Activated naive CD8-positive, alpha-beta T cell treated with anti-CD3 and anti-CD28 coated beads, Interleukin-2, amount 10 ng/mL, durations not matched to agents 7 days and 5 days (primary cell): ENCODE results near the gene CARHSP1. TPM values are rescaled to one million over a fixed set of nuclear protein-coding genes. Genes with fewer than 3 reads are reported as not detected.
A peak's percentile ranks its signal among the peaks of the same experiment; 100 is the strongest.
"Not testable (repeated sequence)": the region's sequence is repeated elsewhere in the genome, so short reads cannot be mapped to it uniquely, and the experiment has no call there.

Source experiments
- ATAC-seq: fragments of 150-1000 bp; cut with Tn5 transposase; one replicate; pipeline ENCODE4 v1.10.0; 2021; ENCODE audit warnings: low read depth, moderate library complexity
- POLR2A ChIA-PET: fragments of 350-600 bp; sonication (Branson Sonifier 250); formaldehyde crosslinking; loops from one replicate; lab custom pipeline; 2021; ENCODE audit warnings: antibody characterized with exemption; lab: Charles Lee
- DNase-seq: peaks from one replicate; pipeline ENCODE4 v3.0.0; 2021
- H3K27ac Mint-ChIP-seq: one replicate; pipeline ENCODE4 v1.8.0; 2022; ENCODE audit warnings: mild to moderate bottlenecking, mixed read lengths
- H3K27me3 Mint-ChIP-seq: one replicate; pipeline ENCODE4 v1.8.0; 2022; ENCODE audit warnings: mild to moderate bottlenecking, moderate library complexity, mixed read lengths
- H3K36me3 Mint-ChIP-seq: one replicate; pipeline ENCODE4 v1.8.0; 2021; ENCODE audit warnings: mild to moderate bottlenecking, mixed read lengths
- H3K4me1 Mint-ChIP-seq: one replicate; pipeline ENCODE4 v1.8.0; 2021; ENCODE audit warnings: mixed read lengths
- H3K4me3 Mint-ChIP-seq: one replicate; pipeline ENCODE4 v1.8.0; 2022; ENCODE audit warnings: mild to moderate bottlenecking, moderate library complexity, mixed read lengths
- H3K9me3 Mint-ChIP-seq: one replicate; pipeline ENCODE4 v1.8.0; 2021; ENCODE audit warnings: mixed read lengths
- total RNA-seq, 2 experiments: library from RNA; stranded (reverse); gene quantifications; one replicate each; pipeline ENCODE4 v1.2.3, GENCODE V29; 2021

CARHSP1 gene
- total RNA-seq: 100 to 1,000 TPM; 157 to 173 TPM

DNA sequence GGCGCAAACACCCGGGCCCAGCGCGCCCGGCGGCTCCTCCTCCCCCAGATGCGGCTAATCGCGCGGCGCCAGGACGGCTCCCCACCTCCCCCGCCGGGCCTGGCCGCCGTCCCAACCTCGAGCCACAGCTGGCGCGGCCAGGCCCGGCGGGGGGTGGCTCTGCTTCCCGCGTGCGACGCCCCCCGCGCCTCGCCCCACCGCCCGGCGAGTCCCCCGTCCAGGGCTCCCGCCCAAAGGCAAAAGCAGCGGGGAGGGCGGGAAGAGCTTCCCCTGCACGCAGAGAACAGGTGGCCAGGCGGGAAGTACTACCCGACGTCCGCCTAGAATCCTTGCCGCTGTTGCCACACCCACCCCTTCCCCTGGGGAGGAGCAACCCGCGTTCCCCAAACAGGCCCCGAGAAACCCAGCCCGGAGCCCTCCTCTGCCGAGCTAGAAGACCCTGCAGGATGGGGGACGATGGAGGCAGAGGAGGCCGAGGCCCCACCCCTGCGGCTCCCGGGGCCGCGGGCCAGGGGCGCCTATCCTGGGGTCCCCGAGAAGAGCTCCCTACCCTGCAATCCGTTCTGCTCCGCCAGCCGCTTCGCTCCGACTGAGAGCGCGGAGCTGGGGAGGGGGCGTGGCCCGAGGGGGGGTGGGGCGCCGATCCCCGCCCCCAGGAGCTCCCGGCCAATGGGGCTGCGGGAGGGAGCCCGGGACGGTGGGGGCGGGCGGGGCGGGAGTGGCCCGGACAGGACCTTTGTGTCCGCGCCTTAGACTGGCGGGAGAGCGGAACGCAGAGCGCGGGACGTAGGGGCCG is at the start of gene CARHSP1:
CARHSP1 (minus strand) TSS at position 591 of the 796 bp plus-strand sequence. CDS start 9,678 bp downstream, outside the sequence.
- Mint-ChIP-seq H3K27me3 (no peaks in the 10 kb centered on the region), H3K36me3 (peaks cover 17% of the 10 kb centered on the region), H3K9me3 (no peaks in the 10 kb centered on the region), H3K4me1 (peaks cover 40% of the 10 kb centered on the region), H3K4me3 (peak within 1 kb of the TSS; percentile 96), H3K27ac (peak within 1 kb of the TSS; percentile 97)
- DNase-seq (peak; percentile 89), ATAC-seq (peak; percentile 76)
- POLR2A ChIA-PET: interaction anchor here (0.7 to 3.5 kb wide), 21 partner anchors 10 to 266 kb away, joined by 3 to 44 read pairs (median 6); partner anchors contain the start of genes HAPSTR1, LITAFD, PMM2 and TMEM186

DNA sequence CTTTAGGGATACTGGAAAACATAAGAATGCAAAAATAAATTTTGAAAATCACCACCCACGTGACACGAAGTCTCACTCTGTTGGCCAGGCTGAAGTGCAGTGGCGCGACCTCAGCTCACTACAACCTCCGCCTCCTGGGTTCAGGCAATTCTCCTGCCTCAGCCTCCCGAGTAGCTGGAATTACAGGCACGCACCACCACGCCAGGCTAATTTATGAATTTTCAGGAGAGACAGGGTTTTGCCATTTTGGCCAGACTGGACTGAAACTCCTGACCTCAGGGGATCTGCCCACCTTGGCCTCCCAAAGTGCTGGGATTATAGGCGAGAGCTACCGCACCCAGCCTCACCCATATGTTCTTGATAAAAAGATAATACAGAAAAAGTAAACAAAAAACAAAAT is 48.5 kb upstream of the CARHSP1 start:
- H3K4me1 Mint-ChIP-seq: peaks cover 59% of the 10 kb centered on the region
- not testable (repeated sequence) for H3K4me3 Mint-ChIP-seq, H3K27ac Mint-ChIP-seq

DNA sequence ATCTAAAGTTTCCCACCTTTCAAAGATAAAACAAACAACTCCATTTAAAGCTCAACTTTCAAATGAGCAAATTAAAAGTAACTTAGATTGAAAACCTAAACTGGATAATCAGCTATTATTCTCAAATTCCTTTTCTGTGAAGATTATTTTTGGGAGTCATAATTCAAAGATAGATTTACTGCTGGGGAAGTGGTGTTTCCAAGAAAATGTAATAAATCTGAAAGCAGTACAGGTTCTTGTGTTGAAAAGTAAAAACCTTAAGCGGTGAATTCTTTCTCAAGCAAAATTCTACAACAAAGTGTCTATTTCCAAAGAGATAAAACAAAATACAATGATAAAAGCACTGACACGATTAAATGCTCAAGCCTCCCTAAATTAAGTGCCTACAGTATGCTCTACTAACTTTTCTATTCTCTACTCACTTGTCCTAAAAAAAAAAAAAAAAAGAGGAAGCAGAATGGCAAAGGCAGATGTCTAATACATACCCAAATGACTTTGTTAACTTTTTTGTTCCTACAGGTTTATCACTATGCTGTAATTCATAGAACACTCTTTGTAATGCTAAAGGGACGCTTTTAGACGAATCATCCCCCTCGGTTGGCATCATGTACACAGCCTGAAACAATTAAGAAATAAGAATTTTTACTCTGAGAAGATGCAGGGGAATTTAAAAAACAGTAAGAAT is 47.9 kb upstream of the CARHSP1 start:
- Mint-ChIP-seq H3K4me3 (no peak overlapping the region), H3K27ac (peak overlapping the region; percentile 32), H3K27me3 (no peaks in the 10 kb centered on the region), H3K36me3 (peaks cover 51% of the 10 kb centered on the region), H3K9me3 (no peaks in the 10 kb centered on the region), H3K4me1 (peaks cover 61% of the 10 kb centered on the region)
- no peak for ATAC-seq
- DNase-seq: no peak
- POLR2A ChIA-PET: no interaction called here

More for the DNA sequence above, 48.5 kb upstream of the CARHSP1 start:
- H3K27me3 Mint-ChIP-seq, POLR2A ChIA-PET, DNase-seq, ATAC-seq, H3K9me3 Mint-ChIP-seq: not testable (repeated sequence)
- peaks cover 51% of the 10 kb centered on the region for H3K36me3 Mint-ChIP-seq

DNA sequence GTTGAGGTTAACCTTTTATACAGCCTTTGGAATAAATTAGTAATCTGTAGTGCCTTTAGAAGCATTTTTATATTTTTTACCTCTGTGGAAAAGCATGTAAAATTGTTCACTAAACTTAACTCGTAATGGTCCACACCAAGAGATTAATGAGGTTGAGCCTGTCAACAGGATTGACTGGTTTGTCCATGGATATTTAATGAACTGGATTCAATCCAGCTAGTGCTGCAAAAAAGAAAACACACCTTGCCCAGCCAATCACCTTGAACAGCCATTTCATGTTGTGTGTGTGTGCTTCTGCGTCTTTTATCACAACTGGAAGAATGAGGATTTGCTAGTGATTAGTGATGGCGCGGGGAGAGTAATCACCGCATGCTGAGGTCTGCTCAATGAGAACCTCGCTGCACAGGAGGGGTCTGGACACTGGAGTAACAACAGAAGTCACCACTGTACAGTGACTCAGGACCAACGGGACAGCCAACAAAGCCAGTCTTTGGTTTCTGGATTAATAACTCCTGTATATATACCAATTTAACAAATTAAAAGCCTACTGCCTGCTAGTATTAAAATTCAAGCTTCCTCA is 47.0 kb upstream of the CARHSP1 start:
- no peak for DNase-seq
- no peaks in the 10 kb centered on the region for H3K9me3 Mint-ChIP-seq
- no peak overlapping the region for H3K4me3 Mint-ChIP-seq
- POLR2A ChIA-PET: no interaction called here
- no peak for ATAC-seq
- H3K27me3 Mint-ChIP-seq: no peaks in the 10 kb centered on the region
- peaks cover 46% of the 10 kb centered on the region for H3K36me3 Mint-ChIP-seq
- no peak overlapping the region for H3K27ac Mint-ChIP-seq
- H3K4me1 Mint-ChIP-seq: peaks cover 62% of the 10 kb centered on the region

DNA sequence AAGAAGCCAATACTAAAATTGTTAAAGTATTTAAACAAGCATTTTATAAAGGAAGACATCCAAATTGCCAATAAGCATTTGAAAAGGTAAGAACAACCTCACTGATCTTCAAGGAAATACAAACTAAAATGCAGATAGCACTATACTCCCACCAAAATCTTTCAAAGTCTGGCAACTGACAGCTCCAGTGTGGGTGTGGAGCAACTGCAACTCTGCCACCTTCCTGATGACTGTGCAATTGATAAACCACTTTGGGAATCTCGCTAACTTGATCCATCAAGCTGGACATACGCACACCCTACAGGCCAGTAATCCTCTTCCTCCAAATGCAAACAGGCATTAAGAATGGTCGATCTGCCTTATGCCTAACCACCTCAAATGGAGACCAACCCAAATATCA is 45.3 kb upstream of the CARHSP1 start:
- POLR2A ChIA-PET: interaction anchor here (0.7 kb wide), 1 partner anchor 236 kb away, joined by 3 read pairs; no protein-coding TSS in a partner anchor
- no peak overlapping the region for H3K27ac Mint-ChIP-seq
- H3K9me3 Mint-ChIP-seq: no peaks in the 10 kb centered on the region

DNA sequence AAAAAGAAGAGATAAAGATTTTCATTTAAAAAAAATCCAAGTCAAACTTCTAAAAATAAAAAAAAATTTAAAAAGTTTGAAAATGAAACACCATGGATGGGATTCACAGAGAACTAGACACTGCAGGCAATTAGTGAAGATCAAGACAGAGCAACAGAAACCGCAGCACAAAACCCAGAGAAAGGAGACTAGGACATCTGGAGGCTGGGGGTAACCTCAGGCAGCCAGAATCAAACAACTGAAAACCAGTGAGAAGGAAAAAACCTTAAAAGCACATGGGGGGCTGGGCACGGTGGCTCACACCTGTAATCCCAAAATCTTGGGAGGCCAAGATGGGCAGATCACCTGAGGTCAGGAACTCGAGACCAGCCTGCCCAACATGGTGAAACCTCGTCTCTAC is 44.0 kb upstream of the CARHSP1 start:
- Mint-ChIP-seq H3K4me1 (peaks cover 53% of the 10 kb centered on the region), H3K27me3 (no peaks in the 10 kb centered on the region), H3K4me3 (no peak overlapping the region), H3K27ac (no peak overlapping the region), H3K36me3 (peaks cover 41% of the 10 kb centered on the region), H3K9me3 (no peaks in the 10 kb centered on the region)
- ATAC-seq: no peak
- POLR2A ChIA-PET: no interaction called here
- DNase-seq: no peak

More for the DNA sequence above, 45.3 kb upstream of the CARHSP1 start:
- ATAC-seq: no peak
- H3K4me3 Mint-ChIP-seq: no peak overlapping the region
- no peak for DNase-seq
- H3K27me3 Mint-ChIP-seq: no peaks in the 10 kb centered on the region
- H3K4me1 Mint-ChIP-seq: peaks cover 52% of the 10 kb centered on the region
- H3K36me3 Mint-ChIP-seq: peaks cover 44% of the 10 kb centered on the region

DNA sequence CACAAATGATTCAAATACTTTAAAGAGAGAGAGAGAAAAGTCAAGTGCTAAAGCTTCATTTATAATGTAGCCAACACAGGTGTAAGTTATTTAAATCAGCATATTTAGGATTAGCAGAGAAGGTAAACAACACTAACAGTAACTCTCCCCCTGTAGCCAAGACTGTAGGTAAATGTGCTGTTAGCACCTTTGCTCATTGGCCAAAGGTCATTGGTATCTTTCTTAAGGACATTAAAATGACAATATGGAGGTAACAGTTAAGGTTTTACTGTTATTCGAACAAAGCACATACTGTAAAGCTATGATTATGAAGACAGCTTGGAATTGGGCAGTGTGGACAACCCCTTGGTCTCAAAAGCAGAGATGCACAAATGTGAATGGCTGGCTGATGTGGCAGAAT is 42.0 kb upstream of the CARHSP1 start:
- Mint-ChIP-seq H3K36me3 (peaks cover 30% of the 10 kb centered on the region), H3K4me3 (no peak overlapping the region), H3K27me3 (no peaks in the 10 kb centered on the region), H3K9me3 (no peaks in the 10 kb centered on the region), H3K27ac (no peak overlapping the region), H3K4me1 (peaks cover 43% of the 10 kb centered on the region)
- DNase-seq (no peak), ATAC-seq (no peak)
- POLR2A ChIA-PET: no interaction called here

DNA sequence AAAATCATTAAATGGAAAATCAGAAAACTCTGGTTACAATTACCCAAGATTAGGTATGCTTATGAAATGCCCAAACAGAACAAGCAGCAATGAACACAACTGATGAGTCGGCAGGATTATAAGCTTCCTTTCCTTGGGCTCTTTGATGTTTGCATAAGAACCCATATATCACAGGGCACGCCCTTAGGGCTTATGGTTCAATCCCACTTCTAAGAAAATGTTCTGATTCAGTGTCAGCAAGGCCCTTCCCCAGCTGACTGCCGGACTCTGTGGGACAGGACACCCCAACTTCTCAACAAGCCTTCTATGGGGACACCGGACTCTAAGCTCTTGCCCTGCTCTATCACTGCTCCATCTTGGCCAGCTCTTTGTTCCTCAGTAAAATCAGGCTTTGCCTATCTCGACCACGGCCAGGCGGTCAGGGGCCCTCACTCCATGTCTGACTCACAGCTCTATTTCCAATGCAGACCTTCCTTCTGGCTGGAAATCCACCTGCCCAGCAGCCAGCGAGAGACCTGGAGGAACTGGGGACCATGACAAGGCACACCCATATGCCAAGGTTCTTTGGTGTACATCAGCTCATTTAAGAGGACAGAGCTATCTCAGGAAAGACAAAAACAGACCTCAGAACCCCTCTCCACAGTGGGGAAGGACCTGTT is 40.1 kb upstream of the CARHSP1 start:
- Mint-ChIP-seq H3K27ac (peak overlapping the region; percentile 59), H3K27me3 (no peaks in the 10 kb centered on the region), H3K4me3 (no peak overlapping the region), H3K4me1 (peaks cover 34% of the 10 kb centered on the region), H3K36me3 (peaks cover 32% of the 10 kb centered on the region), H3K9me3 (no peaks in the 10 kb centered on the region)
- POLR2A ChIA-PET: interaction anchor here (0.8 to 1.0 kb wide), 2 partner anchors 100 to 183 kb away, joined by 3 read pairs; no protein-coding TSS in a partner anchor
- DNase-seq (no peak), ATAC-seq (peak; percentile 31)

DNA sequence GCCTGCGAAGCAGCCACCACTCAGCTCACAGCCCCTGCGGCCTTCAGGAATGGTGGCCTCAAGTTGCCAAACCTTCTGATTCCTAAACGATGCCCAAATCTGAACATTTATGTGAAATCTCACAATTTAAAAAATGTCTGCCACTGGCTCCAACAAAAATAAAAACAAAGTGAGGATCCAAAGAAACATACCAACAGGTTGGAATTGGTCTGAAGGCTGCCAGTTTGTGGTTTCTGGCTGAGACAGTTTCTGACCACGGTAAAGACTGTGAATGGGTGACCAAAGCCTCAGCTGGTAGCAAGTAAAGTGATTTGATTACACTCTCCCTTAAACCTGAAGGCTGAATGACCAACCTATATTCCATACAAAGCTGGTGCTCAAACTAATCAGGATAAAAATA is 38.3 kb upstream of the CARHSP1 start:
- Mint-ChIP-seq H3K27me3 (no peaks in the 10 kb centered on the region), H3K36me3 (peaks cover 37% of the 10 kb centered on the region), H3K27ac (no peak overlapping the region), H3K9me3 (no peaks in the 10 kb centered on the region), H3K4me1 (peaks cover 23% of the 10 kb centered on the region), H3K4me3 (no peak overlapping the region)
- POLR2A ChIA-PET: no interaction called here
- no peak for ATAC-seq
- DNase-seq: no peak

DNA sequence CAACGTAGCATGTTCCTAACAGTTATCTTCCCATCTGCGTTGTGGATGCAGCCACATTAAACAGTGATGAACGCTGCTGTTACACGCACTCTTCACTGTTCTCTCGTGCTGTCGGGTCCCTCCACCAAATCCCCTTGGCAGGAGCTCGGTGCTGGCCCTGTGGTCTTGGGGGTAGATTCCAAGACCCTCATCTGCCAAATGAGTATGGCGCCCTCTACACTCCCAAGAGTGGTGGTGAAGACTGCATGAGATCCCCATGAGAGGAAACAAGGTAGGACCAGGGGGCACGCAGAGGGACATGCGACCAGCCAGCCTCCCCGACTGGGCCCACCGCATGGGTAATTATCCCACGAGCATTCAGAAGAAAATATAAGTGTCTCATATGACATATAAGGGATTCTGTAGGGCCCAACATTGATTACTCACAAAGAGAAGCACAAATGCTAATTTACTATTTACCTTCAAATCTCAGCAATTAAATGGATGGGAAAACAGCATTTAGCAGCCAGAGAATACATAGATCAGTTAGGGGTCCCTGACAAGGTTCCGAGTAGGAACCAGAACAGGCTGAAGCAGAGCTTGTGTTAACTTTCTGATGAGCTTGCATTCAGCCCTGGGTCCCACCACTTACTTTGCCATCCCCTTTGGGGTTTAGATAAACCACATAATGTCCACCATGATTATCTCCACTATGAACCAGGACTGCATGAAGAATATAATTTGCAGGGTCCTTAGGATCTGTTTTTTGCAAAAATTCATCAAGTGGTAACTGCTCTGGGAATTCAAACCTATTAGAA is 37.2 kb upstream of the CARHSP1 start:
- Mint-ChIP-seq H3K9me3 (no peaks in the 10 kb centered on the region), H3K36me3 (peaks cover 40% of the 10 kb centered on the region), H3K4me1 (peaks cover 15% of the 10 kb centered on the region), H3K27ac (no peak overlapping the region), H3K4me3 (no peak overlapping the region), H3K27me3 (no peaks in the 10 kb centered on the region)
- ATAC-seq: no peak
- DNase-seq: no peak
- POLR2A ChIA-PET: no interaction called here

DNA sequence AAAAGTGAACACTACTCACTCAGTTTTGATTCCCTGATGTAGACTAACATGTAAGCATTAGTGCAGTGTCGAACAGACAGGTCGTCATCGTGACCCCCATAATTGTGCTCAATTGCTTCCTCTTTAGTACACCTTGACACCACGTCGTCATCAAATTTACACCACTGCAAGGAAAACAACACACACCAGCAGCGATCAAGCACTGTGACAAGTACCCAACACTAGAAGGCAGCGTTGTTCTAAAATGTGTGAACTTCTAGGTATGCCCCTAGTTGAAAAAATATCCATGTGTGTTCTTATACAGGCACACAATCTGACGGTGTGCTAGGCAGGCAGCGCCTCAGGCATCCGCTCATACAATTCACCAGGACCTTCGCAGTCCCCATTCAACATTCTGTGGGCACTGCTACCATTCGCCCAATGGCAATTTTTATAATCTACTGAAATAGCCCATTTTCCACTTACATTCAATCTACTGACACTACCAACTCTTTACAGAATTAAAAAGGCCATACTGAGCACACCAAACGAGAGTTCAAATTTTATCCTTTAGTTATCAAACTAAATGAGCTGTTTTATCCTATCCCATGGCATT is 36.5 kb upstream of the CARHSP1 start:
- Mint-ChIP-seq H3K36me3 (peaks cover 38% of the 10 kb centered on the region), H3K4me3 (no peak overlapping the region), H3K27ac (no peak overlapping the region), H3K9me3 (no peaks in the 10 kb centered on the region), H3K27me3 (no peaks in the 10 kb centered on the region), H3K4me1 (peaks cover 10% of the 10 kb centered on the region)
- DNase-seq (no peak), ATAC-seq (peak; percentile 45)
- POLR2A ChIA-PET: no interaction called here

DNA sequence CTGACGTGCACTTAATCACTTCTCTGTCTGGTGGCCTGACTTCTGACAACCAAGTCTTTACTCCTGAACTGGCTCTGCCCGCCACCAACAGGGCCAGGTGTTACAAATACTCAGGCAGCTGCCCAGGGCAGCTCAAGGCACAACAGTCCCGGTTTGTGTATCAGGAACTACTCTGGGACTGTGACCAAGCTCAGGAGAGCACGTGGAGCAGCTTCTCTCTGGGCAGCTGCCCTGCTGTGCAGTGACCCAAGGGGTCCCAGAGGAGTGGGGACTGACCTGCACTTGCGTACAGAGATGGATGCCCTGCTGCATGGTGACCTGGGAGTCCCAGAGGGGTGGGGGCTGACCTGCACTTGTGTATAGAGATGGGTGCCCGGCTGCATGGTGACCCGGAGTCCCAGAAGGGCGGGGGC is 35.2 kb upstream of the CARHSP1 start:
- Mint-ChIP-seq H3K27ac (no peak overlapping the region), H3K9me3 (no peaks in the 10 kb centered on the region), H3K27me3 (no peaks in the 10 kb centered on the region), H3K4me3 (no peak overlapping the region), H3K36me3 (peaks cover 45% of the 10 kb centered on the region), H3K4me1 (peaks cover 6% of the 10 kb centered on the region)
- no peak for ATAC-seq
- POLR2A ChIA-PET: no interaction called here
- no peak for DNase-seq
